OCI-LY7 (cell line): ENCODE data around the gene GPD1L. TPM values are rescaled to one million over a fixed set of nuclear protein-coding genes. Genes with fewer than 3 reads are reported as not detected.

ENCODE experiments used
- BruUV-seq: library from RNA; stranded (reverse); fragments of 400-500 nt; replicated peaks from 2 replicates; lab custom pipeline; 2021; lab: Mats Ljungman, UMichigan
- CTCF ChIA-PET: fragments of 300-600 bp; sonication (Branson Sonifier 250); formaldehyde crosslinking; loops from one replicate; lab custom pipeline; 2022; ENCODE audit warnings: antibody characterized with exemption; ENCODE audit not compliant: unreplicated experiment; lab: Charles Lee
- POLR2A ChIA-PET: fragments of 300-600 bp; sonication (Branson Sonifier 250); formaldehyde crosslinking; loops from one replicate; lab custom pipeline; 2022; ENCODE audit warnings: antibody characterized with exemption; lab: Charles Lee
- DNase-seq: peaks from one replicate; pipeline ENCODE4 v3.0.0-alpha.2; 2015; ENCODE audit warnings: low spot score
- H2AFZ ChIP-seq: fragments of 200-600 bp; sonication (generic), shearing (Covaris generic); 2 replicates; pipeline ENCODE4 v1.6.1; 2014; ENCODE audit warnings: mild to moderate bottlenecking, antibody characterized with exemption, low read length, moderate library complexity
- H3K27ac ChIP-seq: fragments of 200-600 bp; sonication (generic); 2 replicates; pipeline ENCODE4 v1.5.1; 2014; ENCODE audit warnings: mixed run types, low read depth, mild to moderate bottlenecking, moderate library complexity, low read length, inconsistent platforms; ENCODE audit not compliant: poor library complexity, severe bottlenecking
- H3K36me3 ChIP-seq: fragments of 200-600 bp; sonication (generic); 2 replicates; pipeline ENCODE4 v1.6.1; 2014; ENCODE audit warnings: mild to moderate bottlenecking, antibody characterized with exemption, low read length, moderate library complexity, mixed read lengths; ENCODE audit not compliant: insufficient read depth
- H3K4me1 ChIP-seq: fragments of 200-600 bp; sonication (generic); 2 replicates; pipeline ENCODE4 v1.5.1; 2014; ENCODE audit warnings: mild to moderate bottlenecking, low read length; ENCODE audit not compliant: insufficient read depth, poor library complexity, severe bottlenecking
- H3K4me2 ChIP-seq: fragments of 200-600 bp; sonication (generic); 2 replicates; pipeline ENCODE4 v1.6.1; 2014; ENCODE audit warnings: mild to moderate bottlenecking, low read length
- H3K4me3 ChIP-seq: fragments of 200-600 bp; sonication (generic); 2 replicates; pipeline ENCODE4 v1.5.1; 2014; ENCODE audit warnings: mild to moderate bottlenecking, low read depth, low read length; ENCODE audit not compliant: poor library complexity, severe bottlenecking
- H3K79me2 ChIP-seq: fragments of 200-600 bp; sonication (generic); 2 replicates; pipeline ENCODE4 v1.6.1; 2016; ENCODE audit warnings: low read depth, mild to moderate bottlenecking, low read length, moderate library complexity, mixed read lengths; ENCODE audit not compliant: insufficient read depth
- H3K9me2 ChIP-seq: fragments of 200-600 bp; sonication (generic); 2 replicates; pipeline ENCODE4 v1.6.1; 2016; ENCODE audit warnings: mild to moderate bottlenecking, low read length, mixed read lengths; ENCODE audit not compliant: insufficient read depth
- H3K9me3 ChIP-seq: fragments of 200-600 bp; sonication (generic); 2 replicates; pipeline ENCODE4 v1.6.1; 2014; ENCODE audit warnings: mild to moderate bottlenecking, mixed run types, low read length, mixed read lengths
- H4K20me1 ChIP-seq: fragments of 200-600 bp; sonication (generic); 2 replicates; pipeline ENCODE4 v1.6.1; 2014; ENCODE audit warnings: mild to moderate bottlenecking, antibody characterized with exemption, low read length, moderate library complexity, mixed read lengths; ENCODE audit not compliant: insufficient read depth
- EZH2phosphoT487 ChIP-seq: fragments of 200-600 bp; sonication (generic); IDR thresholded peaks from 2 replicates; pipeline ENCODE4 v1.6.1; 2018; ENCODE audit warnings: low read depth, borderline replicate concordance, mild to moderate bottlenecking, mixed run types, antibody characterized with exemption, low read length, moderate library complexity, mixed read lengths
- intact Hi-C: fragments of 100-400 bp; cut with micrococcal nuclease; formaldehyde crosslinking; loops from one replicate; pipeline ENCODE4 v1.10.0; 2022; ENCODE audit not compliant: unreplicated experiment
- total RNA-seq, 2 experiments: library from RNA; depleted of rRNA in 1 of 2; stranded (reverse); fragments of >200 nt in 1 of 2; shearing (Covaris generic) in 1 of 2; gene quantifications; 2 replicates each; pipeline ENCODE4 v1.2.3, GENCODE V29; 2014 to 2022
- TF ChIP-seq, protein P1 (sequence below): fragments of 200-600 bp; sonication (generic); conservative IDR thresholded peaks from 2 replicates; pipeline ENCODE4 v1.5.1; 2014; ENCODE audit warnings: mild to moderate bottlenecking, antibody characterized with exemption, low read length, moderate library complexity, mixed read lengths

Gene GPD1L
- total RNA-seq, 2 experiments from 2014 or later: 27.5 to 29.2 TPM

DNA sequence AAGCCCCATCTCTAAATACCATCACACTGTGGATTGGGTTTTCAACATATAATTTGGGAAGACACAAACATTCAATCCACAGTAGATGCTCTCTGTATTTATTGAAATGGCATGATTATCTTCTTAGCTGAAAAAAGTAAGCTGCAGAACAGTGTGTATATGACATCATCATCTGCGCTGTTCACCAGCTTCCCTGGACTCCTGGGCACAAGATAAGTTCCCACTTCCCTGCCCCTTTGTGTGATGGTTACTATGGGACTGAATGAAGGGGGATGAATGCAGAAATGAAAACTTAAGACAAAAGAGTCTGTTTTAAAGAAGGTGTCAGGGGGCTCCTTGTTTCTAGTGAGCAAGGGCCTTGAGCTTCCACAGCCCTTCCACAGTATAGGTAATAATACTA lies 20.0 kb upstream of the GPD1L start:
- H3K4me2 ChIP-seq: no peak overlapping the region
- ChIA-PET CTCF (no interaction called here), POLR2A (interaction anchor here (1.1 kb wide), 1 partner anchor 119 kb away, joined by 3 read pairs; no protein-coding TSS in a partner anchor)
- no peak overlapping the region for H3K4me3 ChIP-seq
- intact Hi-C loops: no loop called here
- H3K27ac ChIP-seq: no peak overlapping the region
- H3K36me3 ChIP-seq: no peaks in the 10 kb centered on the region; the same call in 1 of the 2 replicates
- no TSS peak for BruUV-seq
- H2AFZ ChIP-seq: no peak overlapping the region
- TF ChIP-seq, protein P1, sequence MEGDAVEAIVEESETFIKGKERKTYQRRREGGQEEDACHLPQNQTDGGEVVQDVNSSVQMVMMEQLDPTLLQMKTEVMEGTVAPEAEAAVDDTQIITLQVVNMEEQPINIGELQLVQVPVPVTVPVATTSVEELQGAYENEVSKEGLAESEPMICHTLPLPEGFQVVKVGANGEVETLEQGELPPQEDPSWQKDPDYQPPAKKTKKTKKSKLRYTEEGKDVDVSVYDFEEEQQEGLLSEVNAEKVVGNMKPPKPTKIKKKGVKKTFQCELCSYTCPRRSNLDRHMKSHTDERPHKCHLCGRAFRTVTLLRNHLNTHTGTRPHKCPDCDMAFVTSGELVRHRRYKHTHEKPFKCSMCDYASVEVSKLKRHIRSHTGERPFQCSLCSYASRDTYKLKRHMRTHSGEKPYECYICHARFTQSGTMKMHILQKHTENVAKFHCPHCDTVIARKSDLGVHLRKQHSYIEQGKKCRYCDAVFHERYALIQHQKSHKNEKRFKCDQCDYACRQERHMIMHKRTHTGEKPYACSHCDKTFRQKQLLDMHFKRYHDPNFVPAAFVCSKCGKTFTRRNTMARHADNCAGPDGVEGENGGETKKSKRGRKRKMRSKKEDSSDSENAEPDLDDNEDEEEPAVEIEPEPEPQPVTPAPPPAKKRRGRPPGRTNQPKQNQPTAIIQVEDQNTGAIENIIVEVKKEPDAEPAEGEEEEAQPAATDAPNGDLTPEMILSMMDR: no peak
- TF ChIP-seq EZH2phosphoT487: no peak
- H4K20me1 ChIP-seq: no peaks in the 10 kb centered on the region
- H3K9me2 ChIP-seq: no peaks in the 10 kb centered on the region
- H3K79me2 ChIP-seq: no peaks in the 10 kb centered on the region
- no peak for DNase-seq
- peaks cover 17% of the 10 kb centered on the region for H3K9me3 ChIP-seq
- H3K4me1 ChIP-seq: peaks cover 4% of the 10 kb centered on the region

DNA sequence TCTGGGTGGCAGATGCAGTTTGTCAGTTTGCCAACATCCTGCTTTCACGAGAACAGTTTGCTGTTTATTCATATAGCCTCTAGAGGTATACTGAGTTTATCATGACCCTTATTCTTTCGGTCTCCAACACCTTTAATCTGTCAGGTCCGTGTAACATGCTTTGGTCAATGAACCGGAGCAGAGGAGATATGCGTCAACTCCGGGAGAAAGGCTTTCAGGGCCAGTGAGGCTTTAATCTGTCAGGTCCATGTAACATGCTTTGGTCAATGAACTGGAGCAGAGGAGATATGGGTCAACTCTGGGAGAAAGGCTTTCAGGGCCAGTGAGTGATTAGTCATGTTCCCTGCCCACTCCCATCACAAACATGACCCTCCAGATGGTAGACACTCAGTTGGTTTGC lies 16.9 kb upstream of the GPD1L start:
- H3K9me2 ChIP-seq: no peaks in the 10 kb centered on the region
- CTCF ChIA-PET: no interaction called here

DNA sequence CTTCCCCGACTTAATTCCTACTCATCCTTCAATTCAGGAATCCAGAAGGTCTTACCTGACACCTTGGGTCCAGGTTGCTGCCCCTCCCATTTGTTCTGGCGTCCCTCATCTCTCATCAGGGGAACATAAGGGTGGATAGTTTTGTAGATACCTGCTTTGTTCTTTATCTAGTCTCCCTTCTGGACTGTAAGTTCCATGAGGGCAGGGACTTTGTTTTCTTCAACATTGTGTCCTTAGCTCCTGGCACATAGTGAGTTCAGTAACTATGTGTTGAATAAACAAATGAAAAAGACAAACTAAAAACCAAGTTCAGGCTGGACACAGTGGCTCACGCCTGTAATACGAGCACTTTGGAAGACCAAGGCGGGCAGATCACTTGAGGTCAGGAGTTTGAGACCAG lies 13.2 kb upstream of the GPD1L start:
- peaks cover 9% of the 10 kb centered on the region for H3K9me3 ChIP-seq

More for the DNA sequence above, 16.9 kb upstream of the GPD1L start:
- peaks cover 17% of the 10 kb centered on the region for H3K9me3 ChIP-seq
- H2AFZ ChIP-seq: no peak overlapping the region
- no peak overlapping the region for H3K4me3 ChIP-seq
- DNase-seq: no peak
- intact Hi-C loops: no loop called here
- BruUV-seq: no TSS peak
- no peak overlapping the region for H3K27ac ChIP-seq
- no peak overlapping the region for H3K4me2 ChIP-seq
- no peaks in the 10 kb centered on the region; the same call in 1 of the 2 replicates for H3K36me3 ChIP-seq
- H3K79me2 ChIP-seq: no peaks in the 10 kb centered on the region
- TF ChIP-seq, protein P1: no peak
- TF ChIP-seq EZH2phosphoT487: no peak
- POLR2A ChIA-PET: no interaction called here
- peaks cover 8% of the 10 kb centered on the region for H3K4me1 ChIP-seq
- no peaks in the 10 kb centered on the region for H4K20me1 ChIP-seq

More for the DNA sequence above, 13.2 kb upstream of the GPD1L start:
- no TSS peak for BruUV-seq
- Histone ChIP-seq H3K79me2 (no peaks in the 10 kb centered on the region), H3K4me3 (no peak overlapping the region), H3K27ac (no peak overlapping the region), H2AFZ (no peak overlapping the region), H3K9me2 (no peaks in the 10 kb centered on the region), H3K4me2 (no peak overlapping the region), H3K36me3 (no peaks in the 10 kb centered on the region; the same call in 1 of the 2 replicates), H4K20me1 (no peaks in the 10 kb centered on the region), H3K4me1 (peaks cover 8% of the 10 kb centered on the region)
- POLR2A ChIA-PET: interaction anchor here (0.7 to 1.1 kb wide), 2 partner anchors 9 to 47 kb away, joined by 3 read pairs; no protein-coding TSS in a partner anchor
- CTCF ChIA-PET: no interaction called here
- no peak for DNase-seq
- no peak for TF ChIP-seq EZH2phosphoT487
- TF ChIP-seq, protein P1: no peak
- intact Hi-C loops: no loop called here
